H54 (cell line): Measurements from ENCODE around the gene CDIP1.

ENCODE experiments used
- DNase-seq: peaks from one replicate; pipeline ENCODE4 v3.0.0; 2011; ENCODE audit warnings: low spot score, mixed read lengths; ENCODE audit not compliant: insufficient read length
- FAIRE-seq: peaks from 3 replicates; lab custom pipeline; 2011; peaks lifted over from hg19 to GRCh38; lab: Jason Lieb, UNC
- POLR2A ChIP-seq: IDR thresholded peaks from 2 replicates; pipeline ENCODE4 v1.6.1; 2011; ENCODE audit warnings: low read depth, mild to moderate bottlenecking, low read length

CDIP1 gene

GRCh38 chr16:4500272-4500671, 38.3 kb downstream of the CDIP1 start:
- DNase-seq = peak; percentile 82
- FAIRE-seq = peak; percentile 91
- no peak for TF ChIP-seq POLR2A

- FAIRE-seq = no peak
Observed at GRCh38 chr16:4499196-4499555, 39.4 kb downstream of the CDIP1 start.

GRCh38 chr16:4498546-4499195, 39.9 kb downstream of the CDIP1 start:
- DNase-seq = no peak
- no peak for TF ChIP-seq POLR2A
- FAIRE-seq = no peak

More at GRCh38 chr16:4499196-4499555, 39.4 kb downstream of the CDIP1 start:
- no peak for TF ChIP-seq POLR2A
- no peak for DNase-seq

- FAIRE-seq (peak; percentile 77), DNase-seq (no peak)
- no peak for TF ChIP-seq POLR2A
Observed at GRCh38 chr16:4496305-4496704, 42.3 kb downstream of the CDIP1 start.

GRCh38 chr16:4495766-4496165, 42.8 kb downstream of the CDIP1 start:
- DNase-seq = no peak
- FAIRE-seq = no peak
- TF ChIP-seq POLR2A = no peak

GRCh38 chr16:4494746-4495490, 43.7 kb downstream of the CDIP1 start:
- no peak for DNase-seq
- TF ChIP-seq POLR2A = no peak
- peak; percentile 69 for FAIRE-seq

GRCh38 chr16:4491898-4492297, 46.7 kb downstream of the CDIP1 start:
- no peak for TF ChIP-seq POLR2A
- DNase-seq = no peak
- FAIRE-seq = no peak

- DNase-seq (peak; percentile 50), FAIRE-seq (peak; percentile 93)
- no peak for TF ChIP-seq POLR2A
Observed at GRCh38 chr16:4489030-4489429, 49.5 kb downstream of the CDIP1 start.

- no peak for DNase-seq
- FAIRE-seq = no peak
- TF ChIP-seq POLR2A = no peak
Observed at GRCh38 chr16:4488499-4488967, 50.0 kb downstream of the CDIP1 start.

GRCh38 chr16:4487955-4488498, 50.5 kb downstream of the CDIP1 start:
- no peak for FAIRE-seq
- TF ChIP-seq POLR2A = no peak
- DNase-seq = no peak

GRCh38 chr16:4486126-4486893, 52.3 kb downstream of the CDIP1 start:
- FAIRE-seq (no peak), DNase-seq (no peak)
- TF ChIP-seq POLR2A = no peak

GRCh38 chr16:4481963-4482362, 56.6 kb downstream of the CDIP1 start:
- FAIRE-seq = no peak
- TF ChIP-seq POLR2A = no peak
- no peak for DNase-seq

GRCh38 chr16:4481526-4481925, 57.0 kb downstream of the CDIP1 start:
- TF ChIP-seq POLR2A = no peak
- no peak for FAIRE-seq
- no peak for DNase-seq

GRCh38 chr16:4477966-4478365, 60.6 kb downstream of the CDIP1 start:
- DNase-seq = no peak
- FAIRE-seq = no peak
- TF ChIP-seq POLR2A = no peak
